LNCAP (cell line): ENCODE data around the gene OR5H15.

Experiments
- TF ChIP-seq, protein P1 (sequence below): fragments of 450-650 bp; IDR thresholded peaks from 2 replicates; pipeline ENCODE4 v1.5.1; 2017; ENCODE audit warnings: mild to moderate bottlenecking

Gene OR5H15

GRCh38 chr3:98172621-98173020 is 6.1 kb downstream of the OR5H15 start:
- TF ChIP-seq, protein P1, sequence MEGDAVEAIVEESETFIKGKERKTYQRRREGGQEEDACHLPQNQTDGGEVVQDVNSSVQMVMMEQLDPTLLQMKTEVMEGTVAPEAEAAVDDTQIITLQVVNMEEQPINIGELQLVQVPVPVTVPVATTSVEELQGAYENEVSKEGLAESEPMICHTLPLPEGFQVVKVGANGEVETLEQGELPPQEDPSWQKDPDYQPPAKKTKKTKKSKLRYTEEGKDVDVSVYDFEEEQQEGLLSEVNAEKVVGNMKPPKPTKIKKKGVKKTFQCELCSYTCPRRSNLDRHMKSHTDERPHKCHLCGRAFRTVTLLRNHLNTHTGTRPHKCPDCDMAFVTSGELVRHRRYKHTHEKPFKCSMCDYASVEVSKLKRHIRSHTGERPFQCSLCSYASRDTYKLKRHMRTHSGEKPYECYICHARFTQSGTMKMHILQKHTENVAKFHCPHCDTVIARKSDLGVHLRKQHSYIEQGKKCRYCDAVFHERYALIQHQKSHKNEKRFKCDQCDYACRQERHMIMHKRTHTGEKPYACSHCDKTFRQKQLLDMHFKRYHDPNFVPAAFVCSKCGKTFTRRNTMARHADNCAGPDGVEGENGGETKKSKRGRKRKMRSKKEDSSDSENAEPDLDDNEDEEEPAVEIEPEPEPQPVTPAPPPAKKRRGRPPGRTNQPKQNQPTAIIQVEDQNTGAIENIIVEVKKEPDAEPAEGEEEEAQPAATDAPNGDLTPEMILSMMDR, result no peak

DNA sequence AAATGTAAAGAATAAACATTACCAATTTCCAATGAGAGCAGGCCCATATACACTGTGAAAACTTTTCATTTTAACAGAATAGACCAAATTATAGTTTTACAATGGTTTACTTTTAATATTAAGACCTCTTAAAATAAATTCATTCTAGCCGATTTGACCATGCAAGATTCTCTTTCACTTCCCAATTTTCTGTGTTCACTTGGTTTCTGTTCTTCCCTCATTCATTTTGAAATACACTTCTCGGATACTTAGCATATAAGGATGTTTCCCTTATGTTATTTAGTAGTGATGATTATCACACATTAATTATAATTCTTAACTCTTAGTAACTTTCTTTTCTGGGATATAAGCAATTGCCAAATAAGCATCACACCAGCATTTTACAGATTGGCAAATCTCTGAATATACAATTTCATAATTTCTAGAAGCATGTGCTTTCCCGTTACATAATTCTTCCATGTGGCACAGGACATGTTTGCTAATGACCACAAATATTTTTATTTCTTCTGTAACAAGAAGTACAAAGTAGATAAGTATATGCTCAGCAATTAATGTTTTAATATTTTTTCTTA is 13.9 kb downstream of the OR5H15 start:
- TF ChIP-seq, protein P1, result no peak

- TF ChIP-seq, protein P1, result no peak
Observed at GRCh38 chr3:98182196-98182595, 15.7 kb downstream of the OR5H15 start.

DNA sequence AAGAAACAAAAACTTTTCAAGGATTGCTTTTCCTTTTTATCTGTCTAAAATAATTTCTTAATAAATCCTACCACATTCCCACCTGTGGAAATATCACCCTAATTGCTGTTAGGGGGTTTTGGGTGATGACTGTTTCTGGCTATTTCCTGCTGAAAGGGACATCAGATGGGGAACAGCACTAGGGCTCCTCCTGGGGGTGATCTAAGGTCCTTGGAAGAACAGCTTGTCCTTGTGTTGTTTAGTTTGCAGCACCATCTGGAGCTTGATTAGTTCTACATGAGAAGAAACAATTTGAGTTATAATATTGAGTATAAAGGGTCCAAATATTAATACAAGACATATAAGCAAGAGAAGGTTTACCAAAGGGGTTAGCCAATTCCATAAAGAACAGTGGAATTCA is 18.7 kb downstream of the OR5H15 start:
- TF ChIP-seq, protein P1, result peak; percentile 50

DNA sequence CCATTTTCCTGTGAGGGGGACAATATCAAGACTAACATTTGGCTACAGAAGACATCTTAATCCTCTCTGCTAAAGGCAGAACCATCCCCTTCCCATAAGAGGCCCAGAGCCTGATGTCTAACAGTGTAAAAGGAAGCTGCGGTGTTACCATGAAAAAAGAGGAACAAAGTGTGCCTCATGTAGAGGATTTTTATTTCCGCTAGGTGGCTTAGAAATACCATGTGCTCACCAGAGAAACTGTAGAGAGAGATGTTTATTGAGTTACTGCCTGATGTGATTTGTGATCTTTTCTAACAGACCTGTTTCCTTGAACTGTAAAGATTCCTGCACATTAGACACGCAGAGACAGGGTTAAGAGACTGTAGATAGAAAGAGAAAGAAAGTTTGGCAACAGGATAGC is 22.0 kb downstream of the OR5H15 start:
- TF ChIP-seq, protein P1, result peak; percentile 66

DNA sequence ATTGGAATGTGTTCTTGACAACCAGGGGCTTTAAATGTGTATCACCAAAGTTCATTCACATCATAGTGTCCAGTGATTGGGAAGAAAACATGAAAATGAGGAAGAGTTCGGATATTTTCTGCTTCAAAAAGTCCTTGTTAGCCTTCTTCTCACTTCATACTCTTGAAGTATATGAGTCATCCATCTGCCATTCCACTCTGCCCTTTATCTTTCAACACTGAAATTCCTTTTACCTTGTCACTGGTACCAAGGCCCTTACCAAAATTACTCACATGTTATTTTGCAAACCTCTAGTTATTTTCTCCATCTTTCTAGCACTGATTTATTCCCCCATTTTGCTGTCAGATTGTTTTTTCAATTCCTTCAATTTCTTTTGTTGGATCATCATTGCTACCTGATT is 32.5 kb downstream of the OR5H15 start:
- TF ChIP-seq, protein P1, result no peak

DNA sequence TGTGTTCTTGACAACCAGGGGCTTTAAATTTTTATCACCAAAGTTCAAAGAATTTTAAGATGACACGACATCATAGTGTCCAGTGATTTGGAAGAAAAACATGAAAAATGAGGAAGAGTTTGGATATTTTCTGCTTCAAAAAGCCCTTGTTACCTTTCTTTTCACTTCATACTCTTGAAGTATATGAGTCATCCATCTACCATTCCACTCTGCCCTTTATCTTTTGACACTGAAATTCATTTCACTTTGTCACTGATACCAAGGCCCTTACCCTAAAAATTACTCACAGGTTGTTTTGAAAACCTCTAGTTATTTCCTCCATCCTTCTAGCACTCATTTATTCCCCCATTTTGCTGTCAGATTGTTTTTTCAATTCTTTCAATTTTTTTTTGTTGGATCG is 42.7 kb downstream of the OR5H15 start:
- TF ChIP-seq, protein P1, result no peak

- TF ChIP-seq, protein P1, result no peak
Observed at GRCh38 chr3:98213276-98213675, 46.8 kb downstream of the OR5H15 start.
